OCI-LY1 (cell line): Measurements from ENCODE around the gene MAML2.

Experiments
- H2AFZ ChIP-seq: fragments of 200-600 bp; sonication (generic), shearing (Covaris generic); 2 replicates; pipeline ENCODE4 v1.6.0; 2014; ENCODE audit warnings: antibody characterized with exemption, mild to moderate bottlenecking, low read length
- H3F3A ChIP-seq: fragments of 200-600 bp; sonication (generic), shearing (Covaris generic); 2 replicates; pipeline ENCODE4 v1.6.0; 2014; ENCODE audit warnings: mild to moderate bottlenecking, antibody characterized with exemption, low read length, moderate library complexity; ENCODE audit not compliant: insufficient read depth
- H3K27ac ChIP-seq: fragments of 200-600 bp; sonication (generic); 2 replicates; pipeline ENCODE4 v1.5.1; 2014; ENCODE audit warnings: low read length, mixed run types, mild to moderate bottlenecking, low read depth; ENCODE audit not compliant: poor library complexity, severe bottlenecking
- H3K27me3 ChIP-seq: fragments of 200-600 bp; sonication (generic); 2 replicates; pipeline ENCODE4 v1.6.0; 2014; ENCODE audit warnings: antibody characterized with exemption, mild to moderate bottlenecking, low read length, moderate library complexity; ENCODE audit not compliant: insufficient read depth
- H3K36me3 ChIP-seq: fragments of 200-600 bp; sonication (generic); 2 replicates; pipeline ENCODE4 v1.6.1; 2014; ENCODE audit warnings: mild to moderate bottlenecking, antibody characterized with exemption, low read length, moderate library complexity, mixed read lengths; ENCODE audit not compliant: insufficient read depth
- H3K4me1 ChIP-seq: fragments of 200-600 bp; sonication (generic); 2 replicates; pipeline ENCODE4 v1.5.1; 2014; ENCODE audit warnings: mild to moderate bottlenecking, low read length, moderate library complexity; ENCODE audit not compliant: insufficient read depth, severe bottlenecking
- H3K4me2 ChIP-seq: fragments of 200-600 bp; sonication (generic), shearing (Covaris generic); 2 replicates; pipeline ENCODE4 v1.6.1; 2014; ENCODE audit warnings: low read length
- H3K4me3 ChIP-seq: fragments of 200-600 bp; sonication (generic); 2 replicates; pipeline ENCODE4 v1.5.1; 2014; ENCODE audit warnings: low read length, low read depth, mild to moderate bottlenecking, mixed read lengths; ENCODE audit not compliant: poor library complexity, severe bottlenecking
- H3K79me2 ChIP-seq: fragments of 200-600 bp; shearing (Covaris generic); 2 replicates; pipeline ENCODE4 v1.6.1; 2016; ENCODE audit warnings: mixed run types, low read length, mixed read lengths; ENCODE audit not compliant: insufficient read depth
- H3K9ac ChIP-seq: fragments of 200-600 bp; sonication (generic), shearing (Covaris generic); 2 replicates; pipeline ENCODE4 v1.6.1; 2014; ENCODE audit warnings: mild to moderate bottlenecking, low read length, mixed read lengths
- H3K9me2 ChIP-seq: fragments of 200-600 bp; sonication (generic), shearing (Covaris generic); 2 replicates; pipeline ENCODE4 v1.6.1; 2014; ENCODE audit warnings: low read depth, mild to moderate bottlenecking, low read length, mixed read lengths
- H3K9me3 ChIP-seq: fragments of 200-600 bp; shearing (Covaris generic); 2 replicates; pipeline ENCODE4 v1.6.1; 2014; ENCODE audit warnings: low read length, mixed read lengths
- H4K20me1 ChIP-seq: fragments of 200-600 bp; sonication (generic), shearing (Covaris generic); 2 replicates; pipeline ENCODE4 v1.6.0; 2016; ENCODE audit warnings: mild to moderate bottlenecking, low read length; ENCODE audit not compliant: insufficient read depth
- EZH2 ChIP-seq: fragments of 200-600 bp; sonication (generic), shearing (Covaris generic); IDR thresholded peaks from 2 replicates; pipeline ENCODE4 v1.8.0; 2017; ENCODE audit warnings: borderline replicate concordance, mixed run types, mild to moderate bottlenecking, antibody characterized with exemption, low read length, moderate library complexity, mixed read lengths
- TF ChIP-seq, protein P1 (sequence below): fragments of 200-600 bp; sonication (generic), shearing (Covaris generic); IDR thresholded peaks from 2 replicates; pipeline ENCODE4 v1.5.1; 2017; ENCODE audit warnings: mild to moderate bottlenecking, antibody characterized with exemption, low read length, moderate library complexity, mixed read lengths

MAML2 gene

DNA sequence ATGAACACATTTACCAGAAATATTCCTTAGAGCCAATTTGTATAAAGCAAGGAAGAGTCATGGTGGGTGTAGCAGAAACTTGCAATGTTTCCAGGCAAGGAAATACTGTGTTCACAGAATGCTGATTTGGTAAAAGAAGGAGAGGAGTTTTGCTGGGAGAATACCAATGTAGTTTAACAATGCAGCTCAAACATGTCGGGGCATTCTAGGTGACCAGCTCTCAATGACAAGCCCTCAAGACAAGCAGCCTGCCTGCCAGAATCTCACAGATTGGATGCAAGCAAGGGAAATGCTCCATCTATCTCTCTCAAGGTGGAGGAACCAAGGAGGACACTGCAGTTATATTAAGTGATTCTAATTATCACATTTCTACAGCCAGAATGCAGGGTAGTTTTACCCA is 190.4 kb downstream of the MAML2 start:
- H3K9me3 ChIP-seq, result no peaks in the 10 kb centered on the region
- no peaks in the 10 kb centered on the region for H3F3A ChIP-seq
- no peak overlapping the region for H3K9ac ChIP-seq
- H3K79me2 ChIP-seq, result no peaks in the 10 kb centered on the region
- TF ChIP-seq EZH2, result no peak
- TF ChIP-seq, protein P1, sequence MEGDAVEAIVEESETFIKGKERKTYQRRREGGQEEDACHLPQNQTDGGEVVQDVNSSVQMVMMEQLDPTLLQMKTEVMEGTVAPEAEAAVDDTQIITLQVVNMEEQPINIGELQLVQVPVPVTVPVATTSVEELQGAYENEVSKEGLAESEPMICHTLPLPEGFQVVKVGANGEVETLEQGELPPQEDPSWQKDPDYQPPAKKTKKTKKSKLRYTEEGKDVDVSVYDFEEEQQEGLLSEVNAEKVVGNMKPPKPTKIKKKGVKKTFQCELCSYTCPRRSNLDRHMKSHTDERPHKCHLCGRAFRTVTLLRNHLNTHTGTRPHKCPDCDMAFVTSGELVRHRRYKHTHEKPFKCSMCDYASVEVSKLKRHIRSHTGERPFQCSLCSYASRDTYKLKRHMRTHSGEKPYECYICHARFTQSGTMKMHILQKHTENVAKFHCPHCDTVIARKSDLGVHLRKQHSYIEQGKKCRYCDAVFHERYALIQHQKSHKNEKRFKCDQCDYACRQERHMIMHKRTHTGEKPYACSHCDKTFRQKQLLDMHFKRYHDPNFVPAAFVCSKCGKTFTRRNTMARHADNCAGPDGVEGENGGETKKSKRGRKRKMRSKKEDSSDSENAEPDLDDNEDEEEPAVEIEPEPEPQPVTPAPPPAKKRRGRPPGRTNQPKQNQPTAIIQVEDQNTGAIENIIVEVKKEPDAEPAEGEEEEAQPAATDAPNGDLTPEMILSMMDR, result no peak
- no peak overlapping the region for H2AFZ ChIP-seq
- no peaks in the 10 kb centered on the region for H4K20me1 ChIP-seq
- H3K4me3 ChIP-seq, result no peak overlapping the region
- peaks cover 18% of the 10 kb centered on the region for H3K4me1 ChIP-seq
- no peaks in the 10 kb centered on the region for H3K27me3 ChIP-seq
- H3K36me3 ChIP-seq, result no peaks in the 10 kb centered on the region
- H3K4me2 ChIP-seq, result no peak overlapping the region
- H3K9me2 ChIP-seq, result no peaks in the 10 kb centered on the region
- no peak overlapping the region for H3K27ac ChIP-seq

DNA sequence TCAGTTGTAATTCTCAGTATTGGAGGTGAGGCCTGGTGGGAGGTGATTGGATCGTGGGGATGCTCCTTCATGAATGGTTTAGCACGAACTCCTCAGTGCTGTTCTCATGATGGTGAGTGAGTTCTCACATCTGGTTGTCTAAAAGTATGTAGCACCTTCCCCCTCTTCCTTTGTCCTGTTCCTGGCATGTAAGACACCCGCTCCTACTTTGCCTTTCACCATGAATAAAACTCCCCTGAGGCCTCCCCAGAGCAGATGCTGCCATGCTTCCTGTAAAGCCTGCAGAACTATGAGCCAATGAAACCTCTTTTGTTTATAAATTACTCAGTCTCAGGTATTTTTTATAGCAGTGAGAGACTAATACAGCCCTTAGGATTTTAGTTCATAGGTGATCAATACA is 191.5 kb downstream of the MAML2 start:
- Histone ChIP-seq H2AFZ (no peak overlapping the region), H3K36me3 (no peaks in the 10 kb centered on the region), H3K27me3 (no peaks in the 10 kb centered on the region), H3K27ac (no peak overlapping the region), H3K4me1 (peaks cover 7% of the 10 kb centered on the region), H3K4me3 (no peak overlapping the region), H3K4me2 (no peak overlapping the region), H3K9me2 (no peaks in the 10 kb centered on the region), H4K20me1 (no peaks in the 10 kb centered on the region), H3F3A (no peaks in the 10 kb centered on the region), H3K9me3 (no peaks in the 10 kb centered on the region), H3K9ac (no peak overlapping the region), H3K79me2 (no peaks in the 10 kb centered on the region)
- no peak for TF ChIP-seq EZH2
- TF ChIP-seq, protein P1, result no peak

- Histone ChIP-seq H3K79me2 (no peaks in the 10 kb centered on the region), H3F3A (no peaks in the 10 kb centered on the region), H3K4me2 (no peak overlapping the region), H2AFZ (no peak overlapping the region), H3K9me2 (no peaks in the 10 kb centered on the region), H3K27ac (no peak overlapping the region), H4K20me1 (no peaks in the 10 kb centered on the region), H3K27me3 (no peaks in the 10 kb centered on the region), H3K9me3 (no peaks in the 10 kb centered on the region), H3K4me1 (no peaks in the 10 kb centered on the region), H3K4me3 (no peak overlapping the region), H3K9ac (no peak overlapping the region), H3K36me3 (no peaks in the 10 kb centered on the region)
- TF ChIP-seq, protein P1, result no peak
- TF ChIP-seq EZH2, result no peak
Measured at GRCh38 chr11:96150609-96151008, 192.4 kb downstream of the MAML2 start.
